ENCODE results near the gene ATPAF2.
"Not testable (repeated sequence)": the region's sequence is repeated elsewhere in the genome, so short reads cannot be mapped to it uniquely, and the experiment has no call there.

The ATPAF2 gene

GRCh38 chr17:18008496-18009268, 30.3 kb downstream of the ATPAF2 start:
- DNase-seq = no peak

GRCh38 chr17:18006495-18007239, 32.3 kb downstream of the ATPAF2 start:
- no peak for DNase-seq

DNA sequence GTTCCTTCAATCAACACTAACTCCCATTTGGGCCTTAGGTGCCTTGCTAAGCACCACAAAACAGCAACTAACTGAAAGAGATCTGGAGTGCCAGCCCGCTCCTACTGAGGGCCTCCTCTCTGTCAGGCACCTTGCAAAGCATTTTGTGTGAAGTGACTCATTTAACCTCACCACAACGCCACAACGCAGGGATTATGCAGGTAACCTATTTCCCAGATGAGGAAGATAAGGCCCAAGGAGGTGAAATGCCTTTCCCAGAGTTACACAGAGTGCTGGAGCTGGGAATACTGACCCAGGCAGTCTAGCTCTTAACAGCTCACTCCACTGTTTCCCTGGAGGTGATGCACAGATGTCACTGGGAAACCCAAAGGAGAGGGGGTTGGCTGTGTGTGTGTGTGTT, 33.5 kb downstream of the ATPAF2 start:
- DNase-seq = no peak

- DNase-seq = no peak
These were observed 34.1 kb downstream of the ATPAF2 start for GRCh38 chr17:18004884-18005305.

DNA sequence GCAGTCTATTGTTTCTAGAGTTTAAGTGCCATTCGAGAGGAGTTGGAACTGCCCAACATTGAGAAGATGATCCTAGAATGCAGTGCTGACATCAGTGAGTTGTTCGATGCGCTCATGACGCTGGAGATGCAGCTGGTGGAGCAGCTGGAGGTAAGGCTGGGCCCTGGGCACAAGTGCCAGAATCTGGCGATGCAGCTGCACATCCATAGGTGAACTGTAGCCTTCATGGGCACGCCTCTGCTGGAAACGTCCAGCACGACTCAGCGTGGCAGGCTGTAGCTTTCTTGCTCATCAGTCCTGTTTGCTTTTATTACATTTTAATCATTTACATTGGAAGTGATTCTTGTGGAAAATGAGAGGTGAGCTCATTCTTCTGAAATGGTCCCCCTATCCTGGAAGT, 34.6 kb downstream of the ATPAF2 start:
- no peak for DNase-seq

DNA sequence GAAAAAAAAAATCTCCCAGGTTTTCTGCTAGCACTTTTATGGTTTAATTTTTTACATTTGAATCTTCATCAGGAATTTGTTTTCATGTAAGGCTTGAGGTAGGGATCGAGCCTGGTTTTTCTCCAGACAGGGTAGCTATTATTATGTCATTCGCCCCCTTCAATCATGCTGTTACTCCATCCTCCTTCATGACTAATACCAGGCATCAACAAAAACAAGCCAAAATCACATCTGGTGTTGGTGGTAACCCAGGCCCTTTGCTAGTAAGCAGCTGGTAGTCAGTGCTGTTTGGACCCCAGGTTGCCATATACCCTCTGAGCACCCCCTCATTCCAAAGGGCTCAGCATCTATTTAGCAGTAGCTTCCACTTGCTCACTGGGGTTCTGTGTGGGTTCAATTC, 36.8 kb downstream of the ATPAF2 start:
- DNase-seq = no peak

- DNase-seq = no peak
These were observed 38.9 kb downstream of the ATPAF2 start for GRCh38 chr17:18000030-18000408.

- no peak for DNase-seq
These were observed 39.5 kb downstream of the ATPAF2 start for GRCh38 chr17:17999364-18000029.

DNA sequence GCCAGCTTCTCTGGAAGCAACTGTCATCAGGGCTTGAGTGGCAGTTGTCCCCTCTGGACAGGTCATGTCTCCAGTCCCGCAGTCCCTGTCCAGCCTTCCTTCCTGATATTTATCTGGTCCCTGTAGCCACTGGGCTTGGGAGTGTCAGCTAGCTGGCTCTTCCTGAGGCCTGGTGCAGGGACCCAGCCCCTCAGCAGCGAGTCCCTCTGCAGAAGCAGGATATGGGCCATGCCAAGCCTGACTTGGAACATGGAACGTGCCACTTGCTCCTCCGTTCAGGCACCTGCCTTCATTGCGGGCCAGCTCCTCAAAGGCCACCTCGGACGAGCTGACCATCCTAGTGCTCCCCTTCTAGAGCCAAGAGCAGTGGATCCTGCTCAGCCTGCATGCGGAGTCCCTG, 40.0 kb downstream of the ATPAF2 start:
- no peak for DNase-seq

GRCh38 chr17:17995887-17996286, 43.1 kb downstream of the ATPAF2 start:
- DNase-seq = not testable (repeated sequence)

DNA sequence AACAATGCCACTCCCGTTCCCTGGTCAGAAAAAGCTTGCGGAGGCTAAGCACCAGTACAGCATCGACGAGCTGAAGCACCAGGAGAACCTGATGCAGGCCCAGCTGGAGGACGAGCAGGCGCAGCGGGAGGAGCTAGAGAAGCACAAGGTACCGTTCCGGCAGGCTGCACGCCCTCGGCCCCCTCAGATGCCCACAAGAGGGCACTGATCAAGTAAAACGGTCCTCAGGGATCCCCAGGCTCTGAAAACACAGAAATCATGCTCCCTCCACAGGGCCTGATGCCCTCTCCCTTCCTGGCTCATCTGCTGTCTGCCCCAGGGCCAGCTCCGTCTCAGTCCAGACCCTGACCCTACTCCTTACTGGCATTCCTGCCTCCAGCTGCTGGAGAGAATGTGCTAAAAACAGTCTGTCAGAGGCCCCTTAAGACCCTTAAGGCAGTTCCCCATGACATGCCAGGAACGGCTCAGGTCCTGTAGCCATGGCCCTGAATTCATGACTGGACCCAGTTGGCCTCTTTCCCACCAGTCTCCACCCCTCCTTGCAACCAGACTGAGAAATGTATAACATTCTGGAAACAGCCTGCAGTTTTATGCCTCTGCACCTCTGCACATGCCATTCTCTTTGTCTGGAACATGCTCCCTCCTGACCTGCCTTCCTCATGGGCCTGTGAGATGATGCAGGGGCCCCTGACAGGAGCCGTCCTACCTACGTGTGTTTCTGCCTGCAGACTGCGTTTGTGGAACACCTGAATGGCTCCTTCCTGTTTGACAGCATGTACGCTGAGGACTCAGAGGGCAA, 44.5 kb downstream of the ATPAF2 start:
- DNase-seq = peak; percentile 0 to 10

DNA sequence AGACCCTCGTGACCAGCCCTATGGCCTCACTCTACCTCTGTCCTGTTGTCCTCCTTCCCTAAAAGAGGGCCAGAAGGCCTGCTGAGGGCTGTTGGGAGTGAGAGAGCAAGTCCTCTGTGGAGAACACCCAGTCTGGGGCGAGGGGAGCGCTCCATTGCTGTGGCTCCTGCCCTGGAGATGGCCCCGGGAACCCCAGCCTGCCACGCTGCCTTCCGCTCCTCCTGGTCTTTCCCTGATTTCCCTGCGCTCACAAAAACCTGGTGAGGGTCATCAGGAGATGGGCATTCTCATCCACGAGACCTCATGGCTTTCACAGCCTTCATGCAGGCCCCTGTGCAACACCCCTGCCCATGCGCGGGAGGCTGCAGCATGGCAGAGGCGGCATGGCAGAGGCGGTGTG, 45.1 kb downstream of the ATPAF2 start:
- no peak for DNase-seq

DNA sequence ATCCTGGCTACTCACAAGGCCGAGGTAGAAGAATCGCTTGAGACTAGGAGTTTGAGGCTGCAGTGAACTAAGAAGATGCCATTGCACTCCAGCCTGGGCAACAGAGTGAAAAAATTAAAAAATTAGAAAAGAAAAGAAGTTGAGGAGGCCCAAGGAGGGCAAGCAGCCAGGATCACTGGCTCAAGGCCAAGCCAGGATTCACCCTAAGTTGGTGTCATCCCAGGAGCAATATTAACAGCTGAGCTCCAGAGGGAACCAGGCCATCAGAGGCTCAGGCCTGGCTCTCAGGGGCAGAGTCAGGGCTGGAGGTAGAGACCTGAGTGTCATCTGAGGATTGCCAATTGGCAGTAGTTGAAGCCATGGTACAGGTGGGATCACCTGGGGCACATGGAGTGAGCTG, 45.6 kb downstream of the ATPAF2 start:
- DNase-seq = no peak

- DNase-seq = no peak
These were observed 48.7 kb downstream of the ATPAF2 start for GRCh38 chr17:17990282-17990681.

DNA sequence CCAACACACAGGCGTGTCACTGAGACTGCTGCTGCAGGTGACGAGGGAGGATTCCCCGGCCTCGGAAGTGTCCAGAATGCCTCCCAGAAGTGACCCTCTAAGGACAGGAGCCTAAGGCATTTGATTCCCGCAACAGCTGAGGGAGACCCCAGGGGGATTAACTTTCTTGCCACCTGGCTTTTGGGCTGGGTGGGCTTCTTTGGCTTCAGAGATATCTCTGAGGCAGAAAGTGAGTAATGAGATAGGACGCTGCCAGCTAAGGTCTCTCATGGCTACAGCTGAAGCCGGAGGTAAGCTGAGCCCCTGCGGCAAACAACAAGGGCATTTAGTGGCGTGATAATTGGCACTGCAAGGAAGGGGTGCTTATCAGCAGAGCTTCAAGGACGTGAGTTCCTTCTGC, 49.4 kb downstream of the ATPAF2 start:
- DNase-seq = no peak

DNA sequence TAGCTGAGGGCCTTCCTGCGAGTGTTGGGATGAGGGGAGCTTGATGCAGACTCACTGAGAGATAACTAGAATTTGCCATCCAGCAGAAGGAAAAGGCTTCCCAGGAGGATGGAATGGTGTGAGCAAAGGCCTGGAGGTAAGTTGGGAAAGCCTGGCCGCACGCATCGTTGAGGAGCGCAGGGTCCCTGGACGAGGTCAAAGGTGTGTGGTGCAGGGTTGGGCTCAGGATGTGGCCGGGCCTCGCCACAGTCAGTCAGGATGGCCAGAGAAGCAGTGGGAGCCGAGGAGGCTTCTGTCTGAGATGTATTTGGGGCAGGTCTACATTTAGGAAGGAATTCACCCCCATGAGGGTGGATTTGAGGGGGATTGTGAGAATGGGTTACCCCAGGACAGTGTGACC, 49.9 kb downstream of the ATPAF2 start:
- DNase-seq = no peak

DNA sequence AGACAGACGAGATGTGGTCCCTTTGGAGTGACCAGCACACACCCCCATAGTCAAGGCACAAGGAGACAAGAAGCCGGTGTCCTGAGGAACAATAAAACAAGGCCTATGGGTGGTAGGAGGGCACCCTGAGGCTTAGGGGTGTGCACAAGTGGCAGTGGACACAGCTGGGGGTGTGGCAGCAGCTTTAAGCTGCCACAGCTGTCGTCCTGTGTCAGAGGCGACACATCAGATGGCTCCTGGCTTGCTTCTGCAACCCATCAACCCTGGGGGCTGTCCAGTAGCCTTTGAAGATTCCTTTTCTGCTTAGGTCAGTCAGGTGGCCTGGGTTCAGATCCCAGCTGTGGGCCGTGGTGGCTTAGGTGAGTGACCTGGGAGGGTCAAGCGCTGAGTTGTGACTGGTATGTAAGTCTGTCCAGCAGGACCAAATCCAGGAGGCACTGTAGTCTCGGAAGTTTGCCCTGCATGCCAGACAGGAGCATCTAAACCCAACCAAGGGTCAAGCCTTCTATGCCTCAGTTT, 50.5 kb downstream of the ATPAF2 start:
- no peak for DNase-seq

- DNase-seq = no peak
These were observed 51.1 kb downstream of the ATPAF2 start for GRCh38 chr17:17987901-17988300.

GRCh38 chr17:17987187-17987896, 51.6 kb downstream of the ATPAF2 start:
- DNase-seq = no peak

DNA sequence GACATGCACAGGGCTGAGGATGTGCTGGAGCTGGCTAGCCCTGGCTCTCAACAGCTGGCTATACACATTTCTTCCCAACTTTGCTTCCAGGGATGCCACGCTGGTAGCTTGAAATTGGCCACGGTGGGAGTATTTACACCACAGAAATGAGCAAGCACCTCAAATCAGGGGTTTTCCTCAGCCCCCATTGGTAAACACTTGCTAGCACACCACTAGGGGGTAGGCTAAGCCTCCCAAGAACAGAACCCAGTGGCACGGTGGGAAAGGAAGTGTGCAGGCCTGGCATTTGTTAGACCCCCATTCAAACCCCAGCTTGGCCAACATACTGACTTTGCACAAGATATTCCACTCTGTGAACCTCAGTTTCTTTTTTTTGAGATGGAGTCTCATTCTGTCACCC, 53.4 kb downstream of the ATPAF2 start:
- peak in 1 of 2 experiments; percentile 21 for DNase-seq

- DNase-seq = no peak
These were observed 53.8 kb downstream of the ATPAF2 start for GRCh38 chr17:17985153-17985552.

- no peak for DNase-seq
These were observed 55.2 kb downstream of the ATPAF2 start for GRCh38 chr17:17983776-17984175.

Data from Kasumi-1 (cell line).